Measurements from ENCODE around the gene ADH6.

- TF ChIP-seq CTCF (IDR thresholded peaks at IDR 0.05) (no peak), POLR2AphosphoS5 (IDR thresholded peaks at IDR 0.05) (no peak), POLR2A (IDR thresholded peaks at IDR 0.05) (no peak)
Observed at GRCh38 chr4:99156992-99157391, 62.1 kb downstream of the ADH6 start.
